H9 (cell line): ENCODE measurements around the gene HS3ST4. TPM values are rescaled to one million over a fixed set of nuclear protein-coding genes. Genes with fewer than 3 reads are reported as not detected.

ENCODE experiments used
- DNase-seq: peaks from one replicate; pipeline ENCODE4 v3.0.0-alpha.2; 2017
- H2AFZ ChIP-seq: one replicate; pipeline ENCODE4 v1.6.1; 2013; ENCODE audit warnings: mild to moderate bottlenecking, low read length, control low read depth, moderate library complexity
- H2AK5ac ChIP-seq: 2 replicates; pipeline ENCODE4 v1.6.1; 2013; ENCODE audit warnings: low read length, control low read depth, mixed read lengths; ENCODE audit not compliant: insufficient read length
- H2BK120ac ChIP-seq: one replicate; pipeline ENCODE4 v1.6.1; 2013; ENCODE audit warnings: low read depth, mild to moderate bottlenecking, low read length, control low read depth, inconsistent platforms; ENCODE audit not compliant: poor library complexity, severe bottlenecking
- H2BK12ac ChIP-seq: 2 replicates; pipeline ENCODE4 v1.6.1; 2013; ENCODE audit warnings: low read length, control low read depth, mixed read lengths, low read depth; ENCODE audit not compliant: insufficient read length
- H2BK15ac ChIP-seq: 2 replicates; pipeline ENCODE4 v1.6.1; 2013; ENCODE audit warnings: low read depth, low read length, control low read depth
- H2BK20ac ChIP-seq: one replicate; pipeline ENCODE4 v1.6.1; 2013; ENCODE audit warnings: low read depth, mild to moderate bottlenecking, low read length, control low read depth, inconsistent platforms; ENCODE audit not compliant: poor library complexity, severe bottlenecking
- H2BK5ac ChIP-seq: 2 replicates; pipeline ENCODE4 v1.6.1; 2013; ENCODE audit warnings: low read length, control low read depth, mixed read lengths; ENCODE audit not compliant: insufficient read length
- H3K14ac ChIP-seq: 2 replicates; pipeline ENCODE4 v1.6.1; 2013; ENCODE audit warnings: low read length, control low read depth; ENCODE audit not compliant: insufficient read depth
- H3K18ac ChIP-seq: 2 replicates; pipeline ENCODE4 v1.6.1; 2013; ENCODE audit warnings: low read depth, mild to moderate bottlenecking, mixed read lengths, low read length, control low read depth; ENCODE audit not compliant: insufficient read length
- H3K23ac ChIP-seq: 2 replicates; pipeline ENCODE4 v1.6.1; 2013; ENCODE audit warnings: low read length, control low read depth, mixed read lengths, low read depth; ENCODE audit not compliant: insufficient read length
- H3K23me2 ChIP-seq: 2 replicates; pipeline ENCODE4 v1.6.1; 2013; ENCODE audit warnings: low read depth, mild to moderate bottlenecking, mixed read lengths, low read length, control low read depth; ENCODE audit not compliant: insufficient read length, poor library complexity, severe bottlenecking
- H3K27ac ChIP-seq: 2 replicates; pipeline ENCODE4 v1.5.1; 2013; ENCODE audit warnings: low read length, control low read depth, mixed read lengths, low read depth; ENCODE audit not compliant: insufficient read length
- H3K27me3 ChIP-seq: 2 replicates; pipeline ENCODE4 v1.6.1; 2013; ENCODE audit warnings: low read length, control low read depth, inconsistent platforms; ENCODE audit not compliant: insufficient read depth
- H3K4ac ChIP-seq: 2 replicates; pipeline ENCODE4 v1.6.1; 2013; ENCODE audit warnings: low read depth, mild to moderate bottlenecking, control low read depth, inconsistent platforms, low read length, moderate library complexity
- H3K4me1 ChIP-seq: 2 replicates; pipeline ENCODE4 v1.6.1; 2013; ENCODE audit warnings: low read length, control low read depth, inconsistent platforms; ENCODE audit not compliant: insufficient read depth
- H3K4me2 ChIP-seq: 2 replicates; pipeline ENCODE4 v1.6.1; 2013; ENCODE audit warnings: low read length, control low read depth, mixed read lengths; ENCODE audit not compliant: insufficient read length, insufficient read depth
- H3K56ac ChIP-seq: 2 replicates; pipeline ENCODE4 v1.6.1; 2013; ENCODE audit warnings: low read depth, mild to moderate bottlenecking, mixed read lengths, low read length, control low read depth; ENCODE audit not compliant: insufficient read length
- H3K79me1 ChIP-seq: 2 replicates; pipeline ENCODE4 v1.6.1; 2013; ENCODE audit warnings: low read depth, mild to moderate bottlenecking, moderate library complexity, low read length, control low read depth, inconsistent platforms; ENCODE audit not compliant: insufficient read depth, poor library complexity, severe bottlenecking
- H3K79me2 ChIP-seq: 2 replicates; pipeline ENCODE4 v1.6.1; 2013; ENCODE audit warnings: low read length, control low read depth, inconsistent platforms; ENCODE audit not compliant: insufficient read depth
- H3K9ac ChIP-seq: 2 replicates; pipeline ENCODE4 v1.6.1; 2013; ENCODE audit warnings: low read length, control low read depth, mixed read lengths; ENCODE audit not compliant: insufficient read length; ENCODE audit errors: extremely low read depth
- H3K9me3 ChIP-seq: one replicate; pipeline ENCODE4 v1.6.1; 2013; ENCODE audit warnings: low read depth, low read length, inconsistent platforms; ENCODE audit not compliant: control insufficient read depth
- H3T11ph ChIP-seq: one replicate; pipeline ENCODE4 v1.6.1; 2013; ENCODE audit warnings: mild to moderate bottlenecking, low read length, control low read depth, inconsistent platforms
- H4K20me1 ChIP-seq: one replicate; pipeline ENCODE4 v1.6.1; 2013; ENCODE audit not compliant: control insufficient read depth, insufficient read length, insufficient read depth
- H4K5ac ChIP-seq: 2 replicates; pipeline ENCODE4 v1.6.1; 2013; ENCODE audit warnings: low read depth, mild to moderate bottlenecking, mixed read lengths, low read length, control low read depth; ENCODE audit not compliant: insufficient read length
- H4K8ac ChIP-seq: replicated peaks from 2 replicates; pipeline ENCODE4 v1.6.1; 2013; ENCODE audit warnings: low read length, control low read depth, mixed read lengths, low read depth; ENCODE audit not compliant: insufficient read length
- H4K91ac ChIP-seq: 2 replicates; pipeline ENCODE4 v1.6.1; 2013; ENCODE audit warnings: low read depth, mild to moderate bottlenecking, moderate library complexity, mixed read lengths, low read length, control low read depth; ENCODE audit not compliant: insufficient read length
- H3K27ac Mint-ChIP-seq, 3 experiments: 2 replicates in 2 of 3; 3 replicates in 1 of 3; pipeline ENCODE4 v1.8.0; 2020 to 2021; ENCODE audit warnings: mixed read lengths in 3 of 3, mild to moderate bottlenecking in 1 of 3, moderate library complexity in 1 of 3
- H3K27me3 Mint-ChIP-seq: 2 replicates; pipeline ENCODE4 v1.8.0; 2021; ENCODE audit warnings: low read depth, mild to moderate bottlenecking, moderate library complexity, mixed read lengths
- H3K36me3 Mint-ChIP-seq, 3 experiments: 2 replicates in 2 of 3; 3 replicates in 1 of 3; pipeline ENCODE4 v1.8.0; 2020 to 2021; ENCODE audit warnings: low read depth in 3 of 3, mixed read lengths in 3 of 3; ENCODE audit not compliant: insufficient read depth in 1 of 3
- H3K4me1 Mint-ChIP-seq, 2 experiments: 2 replicates each; pipeline ENCODE4 v1.8.0; 2020; ENCODE audit warnings: mixed read lengths in 2 of 2
- H3K4me3 Mint-ChIP-seq, 2 experiments: 2 replicates in 1 of 2; 3 replicates in 1 of 2; pipeline ENCODE4 v1.8.0; 2020 to 2021; ENCODE audit warnings: mild to moderate bottlenecking in 2 of 2, mixed read lengths in 2 of 2, moderate library complexity in 1 of 2
- H3K9me3 Mint-ChIP-seq, 2 experiments: 2 replicates in 1 of 2; 3 replicates in 1 of 2; pipeline ENCODE4 v1.8.0; 2020; ENCODE audit warnings: mild to moderate bottlenecking in 2 of 2, mixed read lengths in 2 of 2, moderate library complexity in 1 of 2
- CTCF ChIP-seq: fragments of 200-600 bp; sonication (generic); conservative IDR thresholded peaks from 3 replicates; pipeline ENCODE4 v1.8.0; 2021; ENCODE audit warnings: antibody characterized with exemption, mild to moderate bottlenecking
- WGBS: extraction: QIAGEN DNeasy Blood & Tissue Kit; methylation state at CpG from one replicate; pipeline ENCODE4 v1.1.7; 2013; ENCODE audit warnings: missing lambda C conversion rate, low lambda C conversion rate, mixed read lengths; ENCODE audit not compliant: insufficient read length; ENCODE audit errors: extremely low coverage; 5-methylcytosine and 5-hydroxymethylcytosine counted together
- total RNA-seq: library from RNA; stranded (reverse); gene quantifications from 2 replicates; pipeline ENCODE4 v1.2.1, GENCODE V29; 2021

Gene HS3ST4
- total RNA-seq, 1 experiment from 2014 or later: 1.7 TPM

GRCh38 chr16:25726430-25727098 lies 34.8 kb downstream of the HS3ST4 start:
- Histone ChIP-seq H3K9me3 (no peaks in the 10 kb centered on the region), H3K14ac (no peak overlapping the region), H2AK5ac (no peak overlapping the region), H3K56ac (no peak overlapping the region), H2AFZ (no peak overlapping the region), H3K23me2 (no peaks in the 10 kb centered on the region), H2BK120ac (no peak overlapping the region), H3K9ac (no peak overlapping the region), H3K23ac (no peak overlapping the region), H3K27ac (no peak overlapping the region), H3K4ac (no peak overlapping the region), H2BK5ac (no peak overlapping the region), H3K4me1 (no peaks in the 10 kb centered on the region), H3K18ac (no peak overlapping the region), H4K20me1 (no peaks in the 10 kb centered on the region), H4K8ac (no peak overlapping the region), H2BK20ac (no peak overlapping the region), H3T11ph (no peak overlapping the region), H3K4me2 (no peak overlapping the region), H3K79me2 (no peaks in the 10 kb centered on the region), H3K27me3 (no peaks in the 10 kb centered on the region; the same call in 1 of the 2 replicates), H3K79me1 (no peaks in the 10 kb centered on the region), H2BK15ac (no peak overlapping the region), H4K5ac (no peak overlapping the region), H4K91ac (no peak overlapping the region), H2BK12ac (no peak overlapping the region)
- Mint-ChIP-seq H3K27ac (no peak overlapping the region), H3K36me3 (no peaks in the 10 kb centered on the region), H3K4me1 (no peaks in the 10 kb centered on the region), H3K4me3 (no peak overlapping the region), H3K9me3 (no peaks in the 10 kb centered on the region), H3K27me3 (no peaks in the 10 kb centered on the region; the same call in none of the 2 replicates)
- no peak for DNase-seq
- TF ChIP-seq CTCF: no peak
- no CpG with 5 or more reads among the region's 5 CpGs for WGBS
